ENCODE results near the gene CYTL1. TPM values are rescaled to one million over a fixed set of nuclear protein-coding genes. Genes with fewer than 3 reads are reported as not detected.

Gene CYTL1
- polyA plus RNA-seq, 1 experiment, result not detected

DNA sequence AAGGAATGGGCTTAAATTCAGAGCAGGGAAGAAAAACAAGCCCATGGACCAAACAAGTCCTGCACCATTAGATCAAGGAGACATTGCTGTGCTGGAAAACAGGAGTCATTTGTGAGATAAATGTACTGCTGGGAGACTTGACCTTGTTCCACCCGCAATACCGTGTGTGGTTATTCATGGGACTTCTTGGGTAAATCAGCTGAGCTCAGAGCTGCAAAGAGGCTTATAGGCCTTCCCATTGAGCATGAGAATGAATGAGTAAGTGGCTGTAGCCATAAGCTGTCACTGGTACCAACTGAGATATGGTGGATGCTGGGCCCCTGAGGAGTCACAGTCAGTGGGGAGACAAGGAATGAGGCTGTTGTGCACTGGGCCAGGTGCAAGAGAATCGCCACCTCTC lies 2.3 kb upstream of the CYTL1 start:
- peaks cover 12% of the 10 kb centered on the region for H3K27me3 ChIP-seq (ENCODE audit: control insufficient read depth, insufficient read depth, low read length)
- no peaks in the 10 kb centered on the region for H3K36me3 ChIP-seq (ENCODE audit: control insufficient read depth, insufficient read depth, low read length)
- POLR2A ChIA-PET, result no interaction called here
- no peak for DNase-seq (ENCODE audit: low read depth)
- TF ChIP-seq, protein P1, sequence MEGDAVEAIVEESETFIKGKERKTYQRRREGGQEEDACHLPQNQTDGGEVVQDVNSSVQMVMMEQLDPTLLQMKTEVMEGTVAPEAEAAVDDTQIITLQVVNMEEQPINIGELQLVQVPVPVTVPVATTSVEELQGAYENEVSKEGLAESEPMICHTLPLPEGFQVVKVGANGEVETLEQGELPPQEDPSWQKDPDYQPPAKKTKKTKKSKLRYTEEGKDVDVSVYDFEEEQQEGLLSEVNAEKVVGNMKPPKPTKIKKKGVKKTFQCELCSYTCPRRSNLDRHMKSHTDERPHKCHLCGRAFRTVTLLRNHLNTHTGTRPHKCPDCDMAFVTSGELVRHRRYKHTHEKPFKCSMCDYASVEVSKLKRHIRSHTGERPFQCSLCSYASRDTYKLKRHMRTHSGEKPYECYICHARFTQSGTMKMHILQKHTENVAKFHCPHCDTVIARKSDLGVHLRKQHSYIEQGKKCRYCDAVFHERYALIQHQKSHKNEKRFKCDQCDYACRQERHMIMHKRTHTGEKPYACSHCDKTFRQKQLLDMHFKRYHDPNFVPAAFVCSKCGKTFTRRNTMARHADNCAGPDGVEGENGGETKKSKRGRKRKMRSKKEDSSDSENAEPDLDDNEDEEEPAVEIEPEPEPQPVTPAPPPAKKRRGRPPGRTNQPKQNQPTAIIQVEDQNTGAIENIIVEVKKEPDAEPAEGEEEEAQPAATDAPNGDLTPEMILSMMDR (IDR thresholded peaks at IDR 0.05; ENCODE audit: insufficient read depth, low read depth, low read length), result no peak
- H3K4me3 ChIP-seq (ENCODE audit: low read depth, low read length), result no peak overlapping the region
- CTCF ChIA-PET, result interaction anchor here (0.7 kb wide), 1 partner anchor 240 kb away, joined by 3 read pairs; no protein-coding TSS in a partner anchor

DNA sequence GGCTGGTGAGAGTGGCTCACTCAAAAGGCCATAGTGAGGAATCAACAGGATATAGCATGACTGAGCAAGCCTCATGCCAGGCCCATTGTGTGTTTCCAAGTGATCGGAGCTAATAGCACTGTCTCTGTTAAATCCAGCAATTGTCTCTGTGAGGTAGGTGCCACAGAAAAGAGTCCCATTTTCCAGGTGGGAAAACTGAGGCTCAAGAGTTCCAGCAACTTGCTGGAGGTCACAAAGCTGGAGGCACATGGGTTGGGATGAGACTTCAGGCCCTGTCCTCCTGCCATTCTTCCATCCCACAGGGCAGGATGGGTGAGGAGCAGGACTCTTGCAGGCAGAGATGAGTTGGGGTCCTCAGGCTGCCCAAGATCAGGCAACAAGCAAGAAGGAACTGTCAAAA lies 1.1 kb upstream of the CYTL1 start:
- ChIA-PET CTCF (interaction anchor here (1.0 kb wide), 1 partner anchor 11 kb away, joined by 3 read pairs; no protein-coding TSS in a partner anchor), POLR2A (no interaction called here)

DNA sequence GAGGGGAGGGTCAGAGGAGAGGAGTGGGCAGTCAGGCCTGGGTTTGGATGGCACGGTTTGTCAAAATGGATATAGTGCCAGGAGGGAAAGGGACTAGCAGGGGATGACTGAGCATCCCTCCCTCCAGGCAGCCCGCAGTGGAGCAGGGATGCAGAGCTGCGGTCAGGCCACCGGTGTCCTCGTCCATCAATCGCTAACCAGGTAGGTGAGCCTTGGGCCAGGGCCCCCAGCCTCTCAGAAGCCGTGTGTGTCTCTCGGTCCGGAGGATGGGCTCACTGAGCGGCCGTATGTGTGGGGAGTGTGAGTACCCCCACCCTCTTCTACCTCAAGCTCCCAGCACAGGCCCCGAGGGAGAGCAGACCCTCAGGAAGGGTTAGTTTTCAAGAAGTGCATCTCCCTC lies 538 bp upstream of the CYTL1 start:
- POLR2A ChIA-PET, result no interaction called here
- TF ChIP-seq, protein P1 (IDR thresholded peaks at IDR 0.05; ENCODE audit: insufficient read depth, low read depth, low read length), result no peak
- DNase-seq (ENCODE audit: low read depth), result no peak
- CTCF ChIA-PET, result no interaction called here
- Histone ChIP-seq H3K36me3 (ENCODE audit: control insufficient read depth, insufficient read depth, low read length) (no peaks in the 10 kb centered on the region), H3K27me3 (ENCODE audit: control insufficient read depth, insufficient read depth, low read length) (peaks cover 14% of the 10 kb centered on the region), H3K4me3 (ENCODE audit: low read depth, low read length) (no peak overlapping the region)

More for the DNA sequence above, 1.1 kb upstream of the CYTL1 start:
- no peak for DNase-seq (ENCODE audit: low read depth)
- Histone ChIP-seq H3K27me3 (ENCODE audit: control insufficient read depth, insufficient read depth, low read length) (peaks cover 13% of the 10 kb centered on the region), H3K4me3 (ENCODE audit: low read depth, low read length) (no peak overlapping the region), H3K36me3 (ENCODE audit: control insufficient read depth, insufficient read depth, low read length) (no peaks in the 10 kb centered on the region)
- TF ChIP-seq, protein P1 (IDR thresholded peaks at IDR 0.05; ENCODE audit: insufficient read depth, low read depth, low read length), result no peak

DNA sequence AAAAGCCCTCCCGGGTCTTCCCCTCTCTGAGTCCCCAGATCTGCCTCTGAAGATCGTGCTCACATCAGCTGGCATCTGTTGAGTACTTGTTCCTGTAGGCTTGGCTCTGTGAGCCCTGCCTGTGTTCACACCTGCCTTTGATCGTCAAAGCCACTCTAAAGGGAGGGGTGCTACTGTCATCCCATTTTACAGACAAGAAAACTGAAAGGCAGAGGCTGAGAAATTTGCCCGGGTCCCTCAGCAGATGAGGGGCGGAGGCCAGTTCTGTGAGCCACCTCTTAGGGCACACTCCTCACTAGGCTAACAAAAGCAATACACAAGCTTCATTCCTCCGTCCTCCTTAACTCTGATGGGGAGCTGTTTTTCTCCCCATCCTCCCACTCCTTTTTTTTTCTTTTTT lies 655 bp downstream of the CYTL1 start:
- H3K4me3 ChIP-seq (ENCODE audit: low read depth, low read length), result no peak overlapping the region
- peaks cover 10% of the 10 kb centered on the region for H3K27me3 ChIP-seq (ENCODE audit: control insufficient read depth, insufficient read depth, low read length)
- TF ChIP-seq, protein P1 (IDR thresholded peaks at IDR 0.05; ENCODE audit: insufficient read depth, low read depth, low read length), result no peak
- ChIA-PET CTCF (interaction anchor here (1.5 to 1.6 kb wide), 2 partner anchors 9 to 17 kb away, joined by 3 read pairs; no protein-coding TSS in a partner anchor), POLR2A (no interaction called here)
- no peaks in the 10 kb centered on the region for H3K36me3 ChIP-seq (ENCODE audit: control insufficient read depth, insufficient read depth, low read length)
- DNase-seq (ENCODE audit: low read depth), result no peak

DNA sequence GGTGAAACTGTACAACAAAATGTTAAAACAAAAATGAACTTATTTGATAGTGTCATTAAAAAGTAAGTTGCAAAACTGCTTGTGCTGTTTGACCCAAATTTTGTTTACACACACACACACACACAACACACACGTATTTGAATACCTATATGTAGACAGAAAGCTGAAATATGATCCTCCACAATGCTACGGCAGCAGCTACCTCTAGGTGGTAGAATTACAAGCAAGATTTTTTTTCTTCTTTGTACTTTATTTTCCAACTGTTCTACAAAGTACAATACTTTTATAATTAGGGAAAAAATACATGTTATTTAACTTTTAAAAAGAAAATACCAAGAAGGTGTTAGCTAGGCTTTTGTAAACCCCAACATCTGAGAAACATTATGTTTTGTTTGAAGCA lies 1.2 kb downstream of the CYTL1 start:
- peaks cover 10% of the 10 kb centered on the region for H3K27me3 ChIP-seq (ENCODE audit: control insufficient read depth, insufficient read depth, low read length)
- POLR2A ChIA-PET, result no interaction called here
- H3K36me3 ChIP-seq (ENCODE audit: control insufficient read depth, insufficient read depth, low read length), result no peaks in the 10 kb centered on the region
- no peak for DNase-seq (ENCODE audit: low read depth)
- TF ChIP-seq, protein P1 (IDR thresholded peaks at IDR 0.05; ENCODE audit: insufficient read depth, low read depth, low read length), result peak; percentile 24; the same call in 1 of the 2 replicates
- no peak overlapping the region for H3K4me3 ChIP-seq (ENCODE audit: low read depth, low read length)
- CTCF ChIA-PET, result interaction anchor here (1.5 to 1.6 kb wide), 2 partner anchors 10 to 17 kb away, joined by 3 read pairs; no protein-coding TSS in a partner anchor
